Thyroid gland (tissue), 4 donors: ENCODE data around the gene SRRM3. TPM values are rescaled to one million over a fixed set of nuclear protein-coding genes. Genes with fewer than 3 reads are reported as not detected.

ENCODE experiments used
- DNase-seq, 2 donors: peaks; one replicate each; pipeline ENCODE4 v3.0.0-alpha.2; 2019
- H3K27ac ChIP-seq, 3 donors: fragments of 200-600 bp; sonication (generic); 1 replicate in 2 of 3; 2 replicates in 1 of 3; pipeline ENCODE4 v1.5.1; 2016 to 2019; ENCODE audit warnings: mild to moderate bottlenecking in 1 of 3, moderate library complexity in 1 of 3
- H3K27me3 ChIP-seq: fragments of 200-600 bp; sonication (generic); one replicate; pipeline ENCODE4 v1.5.1; 2019
- H3K36me3 ChIP-seq, 2 donors: fragments of 200-600 bp; sonication (generic); one replicate each; pipeline ENCODE4 v1.5.1; 2016 to 2019
- H3K4me1 ChIP-seq, 2 donors: fragments of 200-600 bp; sonication (generic); one replicate each; pipeline ENCODE4 v1.5.1; 2017 to 2019
- H3K4me3 ChIP-seq, 3 donors: fragments of 200-600 bp; sonication (generic); replicated peaks in 1 of 3; 1 replicate in 2 of 3; 2 replicates in 1 of 3; pipeline ENCODE4 v1.5.1; 2016; ENCODE audit warnings: mild to moderate bottlenecking in 1 of 3
- H3K9me3 ChIP-seq: fragments of 200-600 bp; sonication (generic); one replicate; pipeline ENCODE4 v1.5.1; 2017
- POLR2A ChIP-seq, 2 donors: fragments of 450-650 bp; IDR thresholded peaks; one replicate each; pipeline ENCODE4 v1.6.1; 2017; ENCODE audit warnings: antibody characterized with exemption in 2 of 2, mild to moderate bottlenecking in 2 of 2, moderate library complexity in 1 of 2
- WGBS, 2 donors: methylation state at CpG; one replicate each; pipeline ENCODE4 v1.1.5; 2017; 5-methylcytosine and 5-hydroxymethylcytosine counted together
- intact Hi-C: fragments of 100-400 bp; cut with DNase I; formaldehyde crosslinking; loops from one replicate; pipeline ENCODE4 v1.15.1; 2023
- total RNA-seq, 4 donors: library from RNA; depleted of rRNA; stranded (reverse); fragments of >200 nt; gene quantifications; one replicate each; pipeline ENCODE4 v1.2.3, GENCODE V29; 2016
- TF ChIP-seq, protein P1 (sequence below), 6 experiments: fragments of 200-600 bp in 3 of 6; fragments of 450-650 bp in 3 of 6; sonication (generic) in 3 of 6; IDR thresholded peaks; one replicate each; pipeline ENCODE4 v1.5.1; 2016 to 2019; ENCODE audit warnings: antibody characterized with exemption in 6 of 6, mild to moderate bottlenecking in 2 of 6, inconsistent platforms in 1 of 6, moderate library complexity in 1 of 6

The SRRM3 gene
- total RNA-seq, 4 donors from 2014 or later, result 0.50 to 6.4 (median 2.0) TPM

DNA sequence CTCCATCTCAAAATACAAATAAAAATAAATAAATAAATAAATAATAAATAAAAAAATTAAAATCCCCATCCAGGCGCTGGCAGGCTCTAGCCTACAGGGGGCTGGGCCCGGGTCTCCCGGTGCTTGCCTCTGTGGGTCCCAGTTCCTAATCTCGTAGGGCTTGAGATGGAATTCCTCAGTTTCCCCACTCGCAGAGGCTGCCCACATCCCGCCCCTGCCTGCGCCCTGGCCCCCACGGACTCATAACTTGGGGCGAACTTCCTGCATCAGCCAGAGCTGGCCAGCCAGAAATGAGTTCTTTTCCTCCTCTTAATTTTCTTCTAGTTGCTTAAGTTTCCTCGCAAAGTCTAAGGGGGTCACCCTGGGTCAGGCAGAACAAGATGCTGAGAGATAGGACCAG is 22.0 kb upstream of the SRRM3 start:
- Histone ChIP-seq H3K27ac (no peak overlapping the region), H3K27me3 (no peaks in the 10 kb centered on the region), H3K36me3 (no peaks in the 10 kb centered on the region), H3K9me3 (no peaks in the 10 kb centered on the region), H3K4me3 (no peak overlapping the region), H3K4me1 (no peaks in the 10 kb centered on the region)
- TF ChIP-seq, protein P1, sequence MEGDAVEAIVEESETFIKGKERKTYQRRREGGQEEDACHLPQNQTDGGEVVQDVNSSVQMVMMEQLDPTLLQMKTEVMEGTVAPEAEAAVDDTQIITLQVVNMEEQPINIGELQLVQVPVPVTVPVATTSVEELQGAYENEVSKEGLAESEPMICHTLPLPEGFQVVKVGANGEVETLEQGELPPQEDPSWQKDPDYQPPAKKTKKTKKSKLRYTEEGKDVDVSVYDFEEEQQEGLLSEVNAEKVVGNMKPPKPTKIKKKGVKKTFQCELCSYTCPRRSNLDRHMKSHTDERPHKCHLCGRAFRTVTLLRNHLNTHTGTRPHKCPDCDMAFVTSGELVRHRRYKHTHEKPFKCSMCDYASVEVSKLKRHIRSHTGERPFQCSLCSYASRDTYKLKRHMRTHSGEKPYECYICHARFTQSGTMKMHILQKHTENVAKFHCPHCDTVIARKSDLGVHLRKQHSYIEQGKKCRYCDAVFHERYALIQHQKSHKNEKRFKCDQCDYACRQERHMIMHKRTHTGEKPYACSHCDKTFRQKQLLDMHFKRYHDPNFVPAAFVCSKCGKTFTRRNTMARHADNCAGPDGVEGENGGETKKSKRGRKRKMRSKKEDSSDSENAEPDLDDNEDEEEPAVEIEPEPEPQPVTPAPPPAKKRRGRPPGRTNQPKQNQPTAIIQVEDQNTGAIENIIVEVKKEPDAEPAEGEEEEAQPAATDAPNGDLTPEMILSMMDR (IDR thresholded peaks at IDR 0.05), result no peak
- TF ChIP-seq POLR2A (IDR thresholded peaks at IDR 0.05), result no peak
- WGBS, 2 donors, result 90 to 91% methylated on average over 10 of the region's 10 CpGs
- intact Hi-C loops, result loop anchor here (5.0 kb wide), 1 partner anchor 83 kb away; no protein-coding TSS in a partner anchor
- DNase-seq, result no peak

DNA sequence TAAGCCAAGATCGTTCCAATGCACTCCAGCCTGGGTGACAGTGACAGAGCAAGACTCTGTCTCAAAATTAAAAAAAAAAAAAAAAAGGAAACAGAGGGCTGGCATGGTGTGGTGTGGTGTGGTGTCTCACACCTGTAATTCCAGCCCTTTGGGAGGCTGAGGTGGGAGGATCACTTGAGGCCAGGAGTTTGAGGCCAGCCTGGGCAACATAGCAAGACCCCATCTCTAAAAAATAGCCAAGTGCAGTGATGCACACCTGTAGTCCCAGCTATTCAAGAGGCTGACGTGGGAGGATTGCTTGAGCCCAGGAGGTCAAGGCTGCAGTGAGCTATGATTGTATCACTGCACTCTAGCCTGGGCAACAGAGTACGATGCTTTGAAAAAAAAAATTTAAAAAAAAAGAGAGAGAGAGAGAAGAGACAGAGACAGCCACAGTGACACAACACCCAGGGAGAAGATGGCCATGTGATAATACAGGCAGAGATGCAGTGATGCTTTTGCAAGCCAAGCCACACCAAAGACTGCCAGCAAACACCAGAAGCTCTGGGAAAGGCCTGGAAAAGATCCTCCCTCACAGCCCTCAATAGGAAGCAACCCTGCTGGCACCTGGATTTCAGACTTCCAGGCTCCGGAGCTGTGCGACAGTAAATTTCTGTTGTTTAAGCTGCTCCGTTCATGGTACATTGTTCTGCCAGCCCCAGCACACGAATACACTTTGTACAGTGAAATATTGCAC is 19.3 kb upstream of the SRRM3 start:
- intact Hi-C loops, result no loop called here
- Histone ChIP-seq H3K27me3 (no peaks in the 10 kb centered on the region), H3K9me3 (no peaks in the 10 kb centered on the region), H3K27ac (no peak overlapping the region), H3K36me3 (no peaks in the 10 kb centered on the region), H3K4me3 (no peak overlapping the region), H3K4me1 (no peaks in the 10 kb centered on the region)
- WGBS, 2 donors, result 79 to 85% methylated on average over 7 of the region's 7 CpGs
- no peak for TF ChIP-seq POLR2A (IDR thresholded peaks at IDR 0.05)
- no peak for DNase-seq

DNA sequence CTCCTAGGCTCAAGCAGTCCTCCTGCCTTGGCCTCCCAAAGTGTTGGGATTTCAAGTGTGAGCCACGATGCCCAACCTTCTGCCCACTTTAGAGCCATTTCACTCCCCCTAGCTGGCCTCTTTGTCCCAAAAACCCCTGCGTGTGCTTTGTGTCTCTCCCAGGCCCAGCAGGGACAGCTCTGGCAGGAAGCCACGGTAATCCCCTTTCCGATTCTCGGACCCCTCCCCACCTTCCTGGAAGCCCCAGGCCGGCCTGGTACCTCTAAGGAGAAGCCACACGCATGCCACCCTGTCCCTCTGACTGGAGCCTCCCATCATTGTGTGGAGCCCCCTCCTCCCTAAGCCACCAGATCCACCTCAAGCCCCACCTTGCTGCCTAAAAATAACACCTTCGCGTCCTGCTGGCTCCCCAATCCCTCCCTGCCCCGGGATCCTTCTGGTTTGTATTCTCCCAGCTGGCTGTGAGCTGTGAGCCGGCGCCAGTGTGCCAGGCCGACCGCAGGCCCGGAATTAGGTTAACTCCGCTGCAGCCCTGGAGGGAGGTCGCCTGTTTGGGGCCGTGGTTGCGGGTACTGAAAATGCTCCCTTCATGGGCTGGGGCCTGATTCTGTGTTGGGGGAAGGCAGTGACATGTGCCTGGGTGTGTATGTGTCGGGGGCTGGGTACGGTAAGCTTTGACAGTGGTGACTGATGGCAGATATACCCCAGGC is 16.4 kb upstream of the SRRM3 start:
- 37 to 46% methylated on average over 18 to 20 of the region's 21 CpGs for WGBS, 2 donors
- intact Hi-C loops, result no loop called here

DNA sequence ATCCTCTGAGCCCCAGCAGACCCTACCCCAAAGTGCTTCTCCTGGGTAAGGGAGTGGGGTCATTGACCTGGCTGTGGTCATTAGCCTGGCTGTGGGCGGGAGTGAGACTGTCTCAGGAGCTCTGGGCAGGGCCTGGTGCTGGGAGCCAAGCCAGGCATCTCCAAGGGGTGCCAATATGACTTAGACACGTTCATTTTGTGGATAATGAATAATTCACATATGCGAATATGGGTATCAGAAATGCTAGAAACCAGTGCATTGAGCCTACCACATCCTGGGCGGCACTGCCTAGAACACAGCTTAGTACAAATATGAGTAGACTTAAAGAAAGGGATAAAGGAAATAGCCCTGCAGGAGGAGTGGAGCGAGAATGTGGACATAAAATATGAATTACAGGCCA is 14.4 kb upstream of the SRRM3 start:
- no peak for TF ChIP-seq POLR2A (IDR thresholded peaks at IDR 0.05)
- TF ChIP-seq, protein P1 (IDR thresholded peaks at IDR 0.05), result no peak
- no peak overlapping the region for H3K4me3 ChIP-seq
- no peaks in the 10 kb centered on the region for H3K4me1 ChIP-seq
- no peak overlapping the region for H3K27ac ChIP-seq
- no peaks in the 10 kb centered on the region for H3K36me3 ChIP-seq
- H3K27me3 ChIP-seq, result no peaks in the 10 kb centered on the region
- 87 to 89% methylated on average over 5 of the region's 5 CpGs for WGBS, 2 donors
- DNase-seq, result no peak
- intact Hi-C loops, result no loop called here
- H3K9me3 ChIP-seq, result no peaks in the 10 kb centered on the region

More for the DNA sequence above, 16.4 kb upstream of the SRRM3 start:
- Histone ChIP-seq H3K4me1 (no peaks in the 10 kb centered on the region), H3K27ac (no peak overlapping the region), H3K9me3 (no peaks in the 10 kb centered on the region), H3K4me3 (no peak overlapping the region), H3K36me3 (no peaks in the 10 kb centered on the region), H3K27me3 (no peaks in the 10 kb centered on the region)
- TF ChIP-seq, protein P1 (IDR thresholded peaks at IDR 0.05), result no peak
- DNase-seq, result no peak

DNA sequence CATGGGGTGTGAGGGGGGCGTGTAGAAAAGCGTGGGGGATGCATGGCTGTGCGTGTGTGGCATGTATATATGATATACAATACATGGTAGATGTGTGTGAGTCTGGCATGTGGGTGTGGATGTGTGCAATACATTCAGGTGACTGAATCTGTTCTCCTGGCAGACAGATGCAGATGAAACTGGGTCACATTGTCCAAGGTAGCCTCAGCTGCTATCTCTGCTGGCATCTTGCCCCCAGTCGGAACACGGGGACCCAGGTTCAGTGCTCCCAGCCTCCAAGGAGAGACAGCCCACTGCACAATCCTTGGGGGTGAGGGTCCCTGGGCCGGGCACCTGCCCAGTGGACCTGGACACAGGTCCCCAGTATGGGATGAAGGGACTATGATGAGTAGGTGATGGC is 12.4 kb upstream of the SRRM3 start:
- no peaks in the 10 kb centered on the region for H3K27me3 ChIP-seq
- no peaks in the 10 kb centered on the region for H3K4me1 ChIP-seq
- no peak overlapping the region for H3K27ac ChIP-seq
- no peak overlapping the region for H3K4me3 ChIP-seq
- intact Hi-C loops, result no loop called here
- TF ChIP-seq POLR2A (IDR thresholded peaks at IDR 0.05), result no peak
- TF ChIP-seq, protein P1 (IDR thresholded peaks at IDR 0.05), result no peak
- 69 to 91% methylated on average over 6 of the region's 6 CpGs for WGBS, 2 donors
- DNase-seq, result no peak
- H3K36me3 ChIP-seq, result no peaks in the 10 kb centered on the region
- H3K9me3 ChIP-seq, result no peaks in the 10 kb centered on the region
